PC-3 (cell line): ENCODE data around the gene DNASE2. TPM values are rescaled to one million over a fixed set of nuclear protein-coding genes. Genes with fewer than 3 reads are reported as not detected.

Source experiments
- ATAC-seq: fragments of 200-7000 bp; cut with Tn5 transposase; 2 replicates; pipeline ENCODE4 v1.9.1; 2020; ENCODE audit warnings: mild to moderate bottlenecking, moderate library complexity
- BruUV-seq: library from RNA; stranded (reverse); fragments of 400-500 nt; replicated peaks from 2 replicates; lab custom pipeline; 2021; lab: Mats Ljungman, UMichigan
- CTCF ChIA-PET: fragments of 300-600 bp; sonication (Branson Sonifier 250); formaldehyde crosslinking; loops from one replicate; lab custom pipeline; 2022; ENCODE audit warnings: antibody characterized with exemption; lab: Charles Lee
- POLR2A ChIA-PET: fragments of 300-600 bp; sonication (Branson Sonifier 250); formaldehyde crosslinking; loops from one replicate; lab custom pipeline; 2022; ENCODE audit warnings: antibody characterized with exemption; ENCODE audit not compliant: unreplicated experiment; lab: Charles Lee
- DNase-seq: peaks from one replicate; pipeline ENCODE4 v3.0.0-alpha.2; 2015
- H2AFZ ChIP-seq: fragments of 300-600 bp; sonication (generic); 2 replicates; pipeline ENCODE4 v1.6.0; 2016; ENCODE audit warnings: antibody characterized with exemption, low read length
- H3F3A ChIP-seq: fragments of 300-600 bp; sonication (generic); one replicate; pipeline ENCODE4 v1.6.0; 2017; ENCODE audit warnings: antibody characterized with exemption, low read length, control low read depth, mild to moderate bottlenecking; ENCODE audit not compliant: unreplicated experiment
- H3K27ac ChIP-seq: fragments of 300-600 bp; sonication (generic); 2 replicates; pipeline ENCODE4 v1.5.1; 2016; ENCODE audit warnings: mild to moderate bottlenecking, low read length
- H3K27me3 ChIP-seq: fragments of 300-600 bp; sonication (generic); 2 replicates; pipeline ENCODE4 v1.6.1; 2016; ENCODE audit warnings: low read length, mixed read lengths
- H3K36me3 ChIP-seq: fragments of 300-600 bp; sonication (generic); 2 replicates; pipeline ENCODE4 v1.6.1; 2016; ENCODE audit warnings: low read depth, mixed run types, low read length, mixed read lengths
- H3K4me1 ChIP-seq: fragments of 300-600 bp; sonication (generic); 2 replicates; pipeline ENCODE4 v1.5.1; 2016; ENCODE audit warnings: low read length; ENCODE audit not compliant: insufficient read depth
- H3K4me2 ChIP-seq: fragments of 300-600 bp; sonication (generic); 2 replicates; pipeline ENCODE4 v1.6.0; 2016; ENCODE audit warnings: low read length
- H3K4me3 ChIP-seq: fragments of 300-600 bp; sonication (generic); 2 replicates; pipeline ENCODE4 v1.5.1; 2016; ENCODE audit warnings: mild to moderate bottlenecking, low read length, mixed read lengths
- H3K79me2 ChIP-seq: fragments of 300-600 bp; sonication (generic); 2 replicates; pipeline ENCODE4 v1.6.1; 2017; ENCODE audit warnings: low read length, mixed read lengths
- H3K9ac ChIP-seq: fragments of 300-600 bp; sonication (generic); 2 replicates; pipeline ENCODE4 v1.6.0; 2016; ENCODE audit warnings: mild to moderate bottlenecking, low read length
- H3K9me2 ChIP-seq: fragments of 300-600 bp; sonication (generic); replicated peaks from 2 replicates; pipeline ENCODE4 v1.6.1; 2016; ENCODE audit warnings: mixed run types, low read length, mixed read lengths
- H3K9me3 ChIP-seq: fragments of 300-600 bp; sonication (generic); 2 replicates; pipeline ENCODE4 v1.6.1; 2016; ENCODE audit warnings: low read length, mixed read lengths
- H4K20me1 ChIP-seq: fragments of 300-600 bp; sonication (generic); 2 replicates; pipeline ENCODE4 v1.6.1; 2016; ENCODE audit warnings: low read length, mixed read lengths
- EZH2 ChIP-seq: fragments of 300-600 bp; sonication (generic); IDR thresholded peaks from one replicate; pipeline ENCODE4 v1.6.1; 2017; ENCODE audit warnings: antibody characterized with exemption, mild to moderate bottlenecking, low read length; ENCODE audit not compliant: unreplicated experiment
- EZH2phosphoT487 ChIP-seq: fragments of 300-600 bp; sonication (generic); IDR thresholded peaks from 2 replicates; pipeline ENCODE4 v1.6.1; 2018; ENCODE audit warnings: mild to moderate bottlenecking, antibody characterized with exemption, low read length, borderline replicate concordance
- intact Hi-C: fragments of 100-400 bp; cut with micrococcal nuclease; formaldehyde crosslinking; loops from 2 replicates; pipeline ENCODE4 v1.9.0; 2023
- total RNA-seq: library from RNA; depleted of rRNA; stranded (reverse); fragments of >200 nt; gene quantifications from 2 replicates; pipeline ENCODE4 v1.2.3, GENCODE V29; 2014
- TF ChIP-seq, protein P1 (sequence below): fragments of 300-600 bp; sonication (generic); conservative IDR thresholded peaks from 2 replicates; pipeline ENCODE4 v1.5.1; 2017; ENCODE audit warnings: antibody characterized with exemption, low read depth, mild to moderate bottlenecking, low read length

DNASE2 gene
- total RNA-seq, 1 experiment from 2014 or later: 48.0 TPM

DNA sequence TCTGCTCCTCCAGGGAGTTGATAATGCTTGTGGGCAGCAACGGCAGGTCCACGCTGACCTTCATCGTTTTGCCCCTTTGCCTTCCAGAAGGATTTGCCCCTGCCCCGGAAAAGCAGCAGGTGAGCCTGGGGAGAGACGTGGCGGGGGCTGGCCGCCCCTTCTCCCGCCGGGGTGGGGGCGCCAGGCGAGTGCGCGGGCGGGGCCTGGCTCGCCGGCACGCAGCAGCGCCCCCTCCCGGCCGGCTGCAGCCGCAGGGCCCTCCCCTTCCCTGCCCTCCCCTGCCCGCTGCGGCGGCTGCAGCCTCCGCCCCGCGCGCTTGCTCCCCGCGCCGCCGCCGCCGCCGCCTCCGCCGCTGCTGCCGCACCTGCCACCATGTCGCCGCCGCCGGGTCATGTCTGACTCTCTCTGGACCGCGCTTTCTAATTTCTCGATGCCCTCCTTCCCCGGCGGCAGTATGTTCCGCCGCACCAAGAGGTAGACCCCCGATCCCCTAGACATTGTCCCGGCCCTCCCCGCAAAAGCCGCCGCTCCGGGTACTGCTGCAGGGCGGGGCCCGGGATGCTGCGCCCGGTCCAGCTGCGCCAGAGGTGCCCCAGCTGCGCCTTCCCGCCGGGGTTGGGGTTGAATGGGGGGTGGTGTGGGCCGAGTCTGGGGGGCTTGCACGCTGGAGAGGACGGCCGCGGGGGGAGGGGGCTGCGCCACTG lies 42.9 kb downstream of the DNASE2 start, which contains the start of gene MAST1:
Gene MAST1, plus strand, starts transcription at position 334 of the 704 bp plus-strand sequence. Its CDS starts 58 bp downstream, at position 392.
- H3K36me3 ChIP-seq: no peaks in the 10 kb centered on the region
- peaks cover 4% of the 10 kb centered on the region for H3K79me2 ChIP-seq
- peak within 1 kb of the TSS; percentile 94 for H3K4me2 ChIP-seq
- no peak within 1 kb of the TSS for H3K27ac ChIP-seq
- peaks cover 11% of the 10 kb centered on the region for H3K27me3 ChIP-seq
- intact Hi-C loops: loop anchor here (5.0 kb wide), 1 partner anchor 36 kb away; the partner anchor contains the start of genes PRDX2 and THSD8
- POLR2A ChIA-PET: no interaction called here
- H3K9ac ChIP-seq: peak within 1 kb of the TSS; percentile 65
- peaks cover 13% of the 10 kb centered on the region for H3F3A ChIP-seq
- ATAC-seq: peak; percentile 75
- peak within 1 kb of the TSS; percentile 96 for H3K4me3 ChIP-seq
- no peaks in the 10 kb centered on the region for H3K9me3 ChIP-seq
- peak; percentile 80 for DNase-seq
- no peaks in the 10 kb centered on the region for H3K9me2 ChIP-seq
- CTCF ChIA-PET: interaction anchor here (0.6 kb wide), 2 partner anchors 34 to 71 kb away, joined by 3 to 5 read pairs; no protein-coding TSS in a partner anchor
- H3K4me1 ChIP-seq: peaks cover 17% of the 10 kb centered on the region
- H2AFZ ChIP-seq: peak within 1 kb of the TSS; percentile 93
- BruUV-seq: no TSS peak
- H4K20me1 ChIP-seq: 0 out of 2 replicates have a peak, but pooled peaks cover 4% of the 10 kb centered on the region
- TF ChIP-seq, protein P1, sequence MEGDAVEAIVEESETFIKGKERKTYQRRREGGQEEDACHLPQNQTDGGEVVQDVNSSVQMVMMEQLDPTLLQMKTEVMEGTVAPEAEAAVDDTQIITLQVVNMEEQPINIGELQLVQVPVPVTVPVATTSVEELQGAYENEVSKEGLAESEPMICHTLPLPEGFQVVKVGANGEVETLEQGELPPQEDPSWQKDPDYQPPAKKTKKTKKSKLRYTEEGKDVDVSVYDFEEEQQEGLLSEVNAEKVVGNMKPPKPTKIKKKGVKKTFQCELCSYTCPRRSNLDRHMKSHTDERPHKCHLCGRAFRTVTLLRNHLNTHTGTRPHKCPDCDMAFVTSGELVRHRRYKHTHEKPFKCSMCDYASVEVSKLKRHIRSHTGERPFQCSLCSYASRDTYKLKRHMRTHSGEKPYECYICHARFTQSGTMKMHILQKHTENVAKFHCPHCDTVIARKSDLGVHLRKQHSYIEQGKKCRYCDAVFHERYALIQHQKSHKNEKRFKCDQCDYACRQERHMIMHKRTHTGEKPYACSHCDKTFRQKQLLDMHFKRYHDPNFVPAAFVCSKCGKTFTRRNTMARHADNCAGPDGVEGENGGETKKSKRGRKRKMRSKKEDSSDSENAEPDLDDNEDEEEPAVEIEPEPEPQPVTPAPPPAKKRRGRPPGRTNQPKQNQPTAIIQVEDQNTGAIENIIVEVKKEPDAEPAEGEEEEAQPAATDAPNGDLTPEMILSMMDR: peak; percentile 56
- TF ChIP-seq EZH2: no peak

DNA sequence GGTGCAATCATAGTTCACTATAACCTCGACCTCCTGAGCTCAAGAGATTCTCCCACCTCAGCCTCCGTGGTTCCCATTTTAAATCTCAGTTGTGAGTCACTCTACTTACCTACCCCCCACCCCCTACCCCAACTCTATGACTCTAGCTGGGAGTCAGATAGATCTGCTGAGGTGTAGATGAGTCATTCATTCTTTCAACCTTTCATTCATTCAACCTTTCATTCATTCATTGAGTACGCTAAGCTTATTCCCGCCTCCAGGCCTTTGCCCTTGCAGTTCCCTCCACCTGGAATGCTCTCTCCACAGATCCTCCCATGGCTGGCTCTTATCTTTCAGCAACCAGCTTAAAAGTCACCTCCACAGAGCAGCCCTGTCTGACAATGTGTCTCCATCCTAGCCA lies 44.0 kb downstream of the DNASE2 start:
- ChIA-PET CTCF (interaction anchor here (0.7 kb wide), 2 partner anchors 40 to 502 kb away, joined by 3 read pairs; no protein-coding TSS in a partner anchor), POLR2A (no interaction called here)
- intact Hi-C loops: loop anchor here (5.0 kb wide), 1 partner anchor 35 kb away; the partner anchor contains the start of genes PRDX2 and THSD8
- Histone ChIP-seq H3K36me3 (no peaks in the 10 kb centered on the region), H4K20me1 (0 out of 2 replicates have a peak, but pooled peaks cover 4% of the 10 kb centered on the region), H3K9ac (no peak overlapping the region), H3K27ac (no peak overlapping the region), H3K79me2 (peaks cover 4% of the 10 kb centered on the region), H3K4me1 (peaks cover 17% of the 10 kb centered on the region), H3F3A (peaks cover 13% of the 10 kb centered on the region), H3K9me2 (no peaks in the 10 kb centered on the region), H3K4me2 (peak overlapping the region; percentile 94; the same call in 1 of the 2 replicates), H3K4me3 (no peak overlapping the region), H3K27me3 (peaks cover 11% of the 10 kb centered on the region), H2AFZ (no peak overlapping the region), H3K9me3 (no peaks in the 10 kb centered on the region)
- peak; percentile 85 for DNase-seq
- no peak for ATAC-seq
- no TSS peak for BruUV-seq
- TF ChIP-seq EZH2: no peak
- TF ChIP-seq, protein P1: no peak
- TF ChIP-seq EZH2phosphoT487: no peak

DNA sequence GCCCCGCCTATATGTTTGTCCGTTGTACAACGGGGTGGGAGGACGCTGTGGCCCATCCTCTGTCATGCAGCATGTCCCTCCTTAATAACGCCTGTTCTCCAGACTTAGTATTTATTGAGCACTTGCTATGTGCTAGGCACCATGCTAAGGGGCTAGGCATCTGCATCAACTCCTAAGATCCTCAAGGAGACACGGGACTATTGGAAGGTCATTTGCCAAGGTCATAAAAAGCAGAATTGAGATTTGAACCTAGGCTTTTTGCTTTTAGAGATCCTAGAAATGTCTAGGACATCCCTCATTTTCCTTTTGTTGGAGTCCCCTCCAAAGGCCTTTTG lies 44.8 kb downstream of the DNASE2 start:
- Histone ChIP-seq H3K9me2 (no peaks in the 10 kb centered on the region), H2AFZ (no peak overlapping the region), H3K9ac (no peak overlapping the region), H3K27ac (no peak overlapping the region), H3K9me3 (no peaks in the 10 kb centered on the region), H3F3A (peaks cover 10% of the 10 kb centered on the region), H3K4me3 (no peak overlapping the region), H3K79me2 (peaks cover 4% of the 10 kb centered on the region), H4K20me1 (0 out of 2 replicates have a peak, but pooled peaks cover 4% of the 10 kb centered on the region), H3K4me1 (peaks cover 17% of the 10 kb centered on the region), H3K27me3 (peaks cover 11% of the 10 kb centered on the region), H3K4me2 (peak overlapping the region; percentile 78; the same call in 1 of the 2 replicates), H3K36me3 (no peaks in the 10 kb centered on the region)
- ChIA-PET POLR2A (no interaction called here), CTCF (interaction anchor here (0.7 kb wide), 1 partner anchor 41 kb away, joined by 3 read pairs; no protein-coding TSS in a partner anchor)
- no peak for DNase-seq
- no TSS peak for BruUV-seq
- no peak for ATAC-seq
- intact Hi-C loops: loop anchor here (5.0 kb wide), 1 partner anchor 34 kb away; the partner anchor contains the start of genes PRDX2 and THSD8
- TF ChIP-seq, protein P1: no peak
- TF ChIP-seq EZH2 (no peak), EZH2phosphoT487 (no peak)
